IgD-negative memory B cell (primary cell): Measurements from ENCODE around the gene RFC2. TPM values are rescaled to one million over a fixed set of nuclear protein-coding genes. Genes with fewer than 3 reads are reported as not detected.
"Not testable (repeated sequence)": the region's sequence is repeated elsewhere in the genome, so short reads cannot be mapped to it uniquely, and the experiment has no call there.

Experiments used
- H3K27ac Mint-ChIP-seq, 3 donors: one replicate each; pipeline ENCODE4 v1.8.0; 2020 to 2022; ENCODE audit warnings: mild to moderate bottlenecking in 3 of 3, mixed read lengths in 3 of 3, moderate library complexity in 1 of 3
- H3K27me3 Mint-ChIP-seq: one replicate; pipeline ENCODE4 v1.8.0; 2021; ENCODE audit warnings: mixed read lengths
- H3K36me3 Mint-ChIP-seq: one replicate; pipeline ENCODE4 v1.8.0; 2020; ENCODE audit warnings: mild to moderate bottlenecking, mixed read lengths
- H3K4me1 Mint-ChIP-seq, 3 donors: one replicate each; pipeline ENCODE4 v1.8.0; 2020 to 2022; ENCODE audit warnings: mixed read lengths in 3 of 3, mild to moderate bottlenecking in 1 of 3
- H3K4me3 Mint-ChIP-seq, 4 donors: one replicate each; pipeline ENCODE4 v1.8.0; 2020 to 2022; ENCODE audit warnings: mild to moderate bottlenecking in 4 of 4, mixed read lengths in 4 of 4, moderate library complexity in 3 of 4
- H3K9me3 Mint-ChIP-seq, 3 donors: one replicate each; pipeline ENCODE4 v1.8.0; 2020 to 2021; ENCODE audit warnings: mixed read lengths in 3 of 3, mild to moderate bottlenecking in 1 of 3
- polyA plus RNA-seq: library from polyadenylated mRNA; unstranded; fragments of 300-500 nt; fragmentation: Illumina TruSeq; gene quantifications from one replicate; pipeline ENCODE4 v1.2.3, GENCODE V29; 2021

Gene RFC2
- polyA plus RNA-seq, 1 donor from 2014 or later, result 46.6 TPM

- Mint-ChIP-seq H3K27ac (no peak overlapping the region), H3K9me3 (no peaks in the 10 kb centered on the region), H3K4me3 (peak overlapping the region in 1 of 4 donors; percentile 14), H3K27me3 (no peaks in the 10 kb centered on the region), H3K4me1 (peaks cover 11 to 21% (median 16%) of the 10 kb centered on the region in 3 donors), H3K36me3 (no peaks in the 10 kb centered on the region)
Measured at GRCh38 chr7:74246497-74246896, 7.7 kb downstream of the RFC2 start.

DNA sequence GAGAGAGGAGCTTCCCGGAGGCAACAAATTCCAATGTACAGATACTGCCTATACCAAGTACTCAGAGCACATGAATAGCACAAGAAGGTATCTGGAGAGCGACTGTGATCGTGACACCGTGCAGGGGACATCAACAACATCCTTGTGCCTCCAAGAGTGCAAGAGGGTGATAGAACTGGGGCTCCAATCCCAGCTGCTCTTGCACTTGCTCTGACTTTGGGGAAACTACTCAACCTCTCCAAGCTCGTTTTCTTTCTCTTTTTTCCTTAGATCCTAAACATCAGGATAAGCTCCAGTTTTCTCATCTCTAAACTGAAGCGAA, 12.1 kb downstream of the RFC2 start:
- H3K4me3 Mint-ChIP-seq, result peak overlapping the region; percentile 11 to 91 (median 75)
- no peaks in the 10 kb centered on the region for H3K9me3 Mint-ChIP-seq
- peaks cover 11 to 25% (median 21%) of the 10 kb centered on the region in 3 donors for H3K4me1 Mint-ChIP-seq
- peak overlapping the region; percentile 4 to 94 (median 32) for H3K27ac Mint-ChIP-seq
- H3K27me3 Mint-ChIP-seq, result no peaks in the 10 kb centered on the region
- peaks cover 3% of the 10 kb centered on the region for H3K36me3 Mint-ChIP-seq

DNA sequence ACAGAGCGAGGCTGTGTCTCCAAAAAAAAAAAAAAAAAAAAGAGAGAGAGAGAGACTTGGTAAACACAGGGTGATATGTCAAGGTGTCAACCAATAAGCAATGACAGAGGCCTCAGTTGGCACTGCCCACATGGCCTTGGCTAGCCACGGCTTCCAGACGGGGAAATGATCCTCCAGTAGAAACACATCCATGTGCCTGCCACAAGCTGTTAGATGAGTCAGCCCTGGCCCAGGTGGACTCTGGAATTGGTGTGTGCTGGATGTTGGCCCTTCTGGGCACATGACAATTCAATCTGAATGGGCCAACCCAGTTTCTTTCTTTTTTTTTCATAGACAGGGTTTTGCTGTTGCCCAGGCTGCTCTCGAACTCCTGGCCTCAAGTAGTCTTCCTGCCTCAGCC, 13.7 kb downstream of the RFC2 start:
- Mint-ChIP-seq H3K27ac (peak overlapping the region in 1 of 3 donors; percentile 32), H3K4me3 (peak overlapping the region in 1 of 4 donors; percentile 65), H3K4me1 (peaks cover 11 to 28% (median 27%) of the 10 kb centered on the region in 3 donors), H3K9me3 (no peaks in the 10 kb centered on the region), H3K36me3 (peaks cover 3% of the 10 kb centered on the region), H3K27me3 (no peaks in the 10 kb centered on the region)

- peak overlapping the region in 1 of 4 donors; percentile 27 for H3K4me3 Mint-ChIP-seq
- H3K36me3 Mint-ChIP-seq, result peaks cover 11% of the 10 kb centered on the region
- peaks cover 14 to 23% (median 22%) of the 10 kb centered on the region in 3 donors for H3K4me1 Mint-ChIP-seq
- H3K27me3 Mint-ChIP-seq, result no peaks in the 10 kb centered on the region
- H3K9me3 Mint-ChIP-seq, result no peaks in the 10 kb centered on the region
- peak overlapping the region in 1 of 3 donors; percentile 56 for H3K27ac Mint-ChIP-seq
Measured at GRCh38 chr7:74236284-74236683, 17.9 kb downstream of the RFC2 start.

DNA sequence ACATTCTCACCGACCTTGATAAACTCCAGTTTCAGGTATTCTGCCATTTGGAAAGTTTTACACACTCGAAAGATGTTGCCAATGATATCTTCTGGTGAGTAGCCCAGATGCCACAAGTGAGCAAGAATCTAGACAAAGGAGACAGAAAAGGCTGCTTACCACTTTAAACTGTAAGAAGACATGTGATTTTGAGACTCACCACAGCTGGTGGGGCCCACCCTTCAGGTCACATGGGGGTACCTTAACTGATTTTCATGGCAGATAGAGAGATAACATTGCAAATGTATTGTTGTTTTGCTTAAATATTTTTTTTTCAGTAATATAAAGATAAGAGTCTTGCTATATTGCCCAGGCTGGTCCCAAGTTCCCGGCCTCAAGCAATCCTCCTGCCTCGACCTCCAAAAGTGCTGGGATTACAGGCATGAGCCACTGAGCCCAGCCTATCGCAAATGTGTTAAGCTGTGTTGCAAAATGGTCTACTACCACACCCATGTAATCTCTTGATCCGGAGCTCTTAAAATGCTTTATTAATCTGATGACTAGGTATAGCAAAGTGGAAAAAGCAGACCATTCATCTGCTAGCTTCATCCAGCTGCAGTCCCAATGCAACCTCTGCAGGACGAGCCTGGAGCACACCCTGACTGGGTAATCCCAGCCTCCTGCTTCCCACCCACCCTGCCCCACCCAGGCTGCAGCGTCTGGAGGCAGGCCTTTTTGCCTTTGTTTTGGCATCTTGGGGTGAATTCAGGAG, 18.5 kb downstream of the RFC2 start:
- Mint-ChIP-seq H3K4me3 (peak overlapping the region in 1 of 4 donors; percentile 45), H3K27ac (peak overlapping the region in 2 of 3 donors; percentile 46 to 77), H3K9me3 (no peaks in the 10 kb centered on the region), H3K27me3 (no peaks in the 10 kb centered on the region), H3K36me3 (peaks cover 12% of the 10 kb centered on the region), H3K4me1 (peaks cover 18 to 25% (median 24%) of the 10 kb centered on the region in 3 donors)

DNA sequence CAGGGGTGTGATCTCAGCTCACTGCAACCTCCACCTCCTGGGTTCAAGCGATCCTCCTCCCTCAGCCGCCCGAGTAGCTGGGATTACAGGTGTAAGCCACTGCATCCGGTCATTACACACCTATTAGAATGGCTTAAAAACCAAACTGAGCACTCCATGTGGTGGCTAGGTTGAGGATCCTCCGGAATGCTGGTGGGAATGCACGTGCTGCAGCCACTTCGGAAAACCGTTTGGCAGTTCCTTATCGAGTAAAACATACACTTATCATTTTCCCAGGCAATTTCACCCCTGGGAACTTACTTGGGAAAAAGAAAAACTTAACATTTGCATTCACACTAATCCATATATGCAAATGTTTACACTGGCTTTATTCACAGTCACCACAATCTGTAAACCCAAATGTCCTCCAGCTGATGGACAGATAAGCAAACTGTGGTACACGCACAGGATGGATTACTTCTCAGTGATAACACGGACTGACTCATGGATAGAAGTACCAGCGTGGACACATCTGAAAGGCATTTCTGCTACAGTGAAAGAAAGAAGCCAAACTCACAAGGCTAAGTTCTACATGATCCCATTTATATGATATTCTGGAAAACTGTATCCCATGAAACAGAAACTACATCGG, 20.4 kb downstream of the RFC2 start:
- Mint-ChIP-seq H3K27ac (peak overlapping the region in 2 of 3 donors; percentile 88 to 89), H3K4me3 (no peak overlapping the region), H3K4me1 (peaks cover 32 to 38% (median 33%) of the 10 kb centered on the region in 3 donors), H3K36me3 (peaks cover 8% of the 10 kb centered on the region), H3K27me3 (no peaks in the 10 kb centered on the region), H3K9me3 (no peaks in the 10 kb centered on the region)

DNA sequence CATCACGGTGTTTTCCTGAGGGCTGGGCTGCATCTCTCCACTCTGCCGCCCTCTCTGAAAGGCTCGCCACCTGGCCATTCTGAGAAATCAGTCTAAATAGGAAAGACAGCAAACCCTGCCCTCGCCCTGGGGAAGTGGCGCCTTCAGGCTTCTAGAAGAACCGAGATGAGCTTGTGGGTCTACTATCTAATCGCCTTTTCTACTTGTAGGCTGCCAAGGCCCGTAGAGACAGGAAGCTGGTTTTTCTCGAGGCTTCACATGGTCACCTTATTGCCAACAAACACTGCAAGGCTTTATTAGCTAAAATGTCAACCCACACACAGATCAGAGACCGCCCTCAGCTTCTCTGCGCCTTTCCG, 23.0 kb downstream of the RFC2 start:
- Mint-ChIP-seq H3K27me3 (no peaks in the 10 kb centered on the region), H3K4me3 (peak overlapping the region in 3 of 4 donors; percentile 51 to 75 (median 64)), H3K4me1 (peaks cover 38 to 40% (median 39%) of the 10 kb centered on the region in 3 donors), H3K9me3 (no peaks in the 10 kb centered on the region), H3K36me3 (peaks cover 8% of the 10 kb centered on the region), H3K27ac (peak overlapping the region; percentile 60 to 94 (median 92))

- Mint-ChIP-seq H3K4me1 (peaks cover 38 to 40% (median 39%) of the 10 kb centered on the region in 3 donors), H3K27ac (peak overlapping the region; percentile 60 to 94 (median 92)), H3K4me3 (peak overlapping the region in 3 of 4 donors; percentile 57 to 76 (median 64)), H3K36me3 (peaks cover 8% of the 10 kb centered on the region), H3K9me3 (no peaks in the 10 kb centered on the region), H3K27me3 (no peaks in the 10 kb centered on the region)
Measured at GRCh38 chr7:74230446-74231231, 23.6 kb downstream of the RFC2 start.

DNA sequence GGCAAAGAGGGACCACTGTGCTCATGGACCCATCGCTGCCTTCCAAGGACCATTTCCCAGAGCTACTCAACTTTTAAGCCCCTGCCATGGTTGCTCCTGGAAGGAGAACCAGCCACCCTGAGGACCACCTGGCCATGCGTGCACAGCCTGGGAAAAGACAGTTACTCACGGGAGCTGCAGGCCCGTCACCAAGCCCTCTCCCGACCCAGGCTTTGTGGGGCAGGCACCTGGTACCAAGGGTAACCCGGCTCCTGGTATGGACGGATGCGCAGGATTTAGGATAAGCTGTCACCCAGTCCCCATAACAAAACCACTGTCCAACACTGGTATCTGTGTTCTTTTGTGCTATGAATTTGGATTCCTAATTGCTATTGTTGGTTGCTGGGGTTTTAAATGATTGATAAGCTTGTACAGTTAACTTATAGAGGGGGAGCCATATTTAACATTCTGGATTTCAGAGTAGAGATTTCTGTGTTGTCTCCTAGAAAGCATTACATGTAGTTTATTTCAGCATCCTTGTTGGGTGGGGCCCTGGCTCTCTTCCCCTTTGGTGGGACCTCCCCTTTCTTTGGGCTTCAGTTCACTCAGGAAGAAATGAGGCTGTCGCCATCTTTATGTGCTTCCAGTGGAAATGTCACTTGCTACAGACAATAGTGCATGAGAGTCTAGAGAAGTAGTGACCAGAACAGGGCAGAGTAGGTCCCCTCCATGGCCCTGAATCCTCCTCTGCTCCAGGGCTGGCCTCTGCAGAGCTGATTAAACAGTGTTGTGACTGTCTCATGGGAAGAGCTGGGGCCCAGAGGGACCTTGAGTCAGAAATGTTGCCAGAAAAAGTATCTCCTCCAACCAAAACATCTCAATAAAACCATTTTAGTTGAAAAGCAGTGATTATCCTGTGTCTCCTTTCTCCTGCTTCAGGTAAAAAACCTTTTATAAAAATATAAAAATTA, 25.0 kb downstream of the RFC2 start:
- Mint-ChIP-seq H3K9me3 (no peaks in the 10 kb centered on the region), H3K27me3 (no peaks in the 10 kb centered on the region), H3K36me3 (peaks cover 3% of the 10 kb centered on the region), H3K27ac (peak overlapping the region; percentile 60 to 88 (median 83)), H3K4me3 (peak overlapping the region in 3 of 4 donors; percentile 41 to 80 (median 67)), H3K4me1 (peaks cover 31 to 35% (median 32%) of the 10 kb centered on the region in 3 donors)

DNA sequence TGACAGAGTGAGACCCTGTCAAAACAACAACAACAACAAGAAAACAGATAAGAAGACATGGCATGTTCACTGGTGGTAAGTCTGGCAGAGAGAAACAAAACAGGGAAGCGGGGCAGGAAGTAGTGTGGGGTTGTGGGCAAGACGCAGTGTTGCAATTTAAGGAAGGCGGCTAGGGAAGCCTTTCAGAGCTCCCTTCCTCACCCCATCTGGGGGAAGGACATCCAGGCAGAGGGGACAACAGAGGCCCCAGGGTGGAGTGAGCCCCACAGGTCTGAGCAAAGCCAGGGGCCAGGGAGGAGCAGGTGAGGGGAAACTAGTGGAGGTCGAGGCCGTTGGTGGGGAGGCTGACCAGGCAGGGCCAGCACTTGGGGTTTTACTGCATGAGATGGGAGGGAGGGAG, 27.6 kb downstream of the RFC2 start:
- H3K27ac Mint-ChIP-seq, result peak overlapping the region; percentile 41 to 88 (median 78)
- peaks cover 2% of the 10 kb centered on the region for H3K36me3 Mint-ChIP-seq
- no peaks in the 10 kb centered on the region for H3K27me3 Mint-ChIP-seq
- H3K4me3 Mint-ChIP-seq, result peak overlapping the region in 3 of 4 donors; percentile 6 to 56 (median 30)
- H3K9me3 Mint-ChIP-seq, result no peaks in the 10 kb centered on the region
- peaks cover 31 to 37% (median 34%) of the 10 kb centered on the region in 3 donors for H3K4me1 Mint-ChIP-seq

- Mint-ChIP-seq H3K4me3 (peak overlapping the region in 2 of 4 donors; percentile 9 to 47), H3K27me3 (no peaks in the 10 kb centered on the region), H3K9me3 (no peaks in the 10 kb centered on the region), H3K4me1 (peaks cover 23 to 28% (median 27%) of the 10 kb centered on the region in 3 donors), H3K36me3 (no peaks in the 10 kb centered on the region), H3K27ac (peak overlapping the region in 1 of 3 donors; percentile 19)
Measured at GRCh38 chr7:74225400-74225799, 28.8 kb downstream of the RFC2 start.

DNA sequence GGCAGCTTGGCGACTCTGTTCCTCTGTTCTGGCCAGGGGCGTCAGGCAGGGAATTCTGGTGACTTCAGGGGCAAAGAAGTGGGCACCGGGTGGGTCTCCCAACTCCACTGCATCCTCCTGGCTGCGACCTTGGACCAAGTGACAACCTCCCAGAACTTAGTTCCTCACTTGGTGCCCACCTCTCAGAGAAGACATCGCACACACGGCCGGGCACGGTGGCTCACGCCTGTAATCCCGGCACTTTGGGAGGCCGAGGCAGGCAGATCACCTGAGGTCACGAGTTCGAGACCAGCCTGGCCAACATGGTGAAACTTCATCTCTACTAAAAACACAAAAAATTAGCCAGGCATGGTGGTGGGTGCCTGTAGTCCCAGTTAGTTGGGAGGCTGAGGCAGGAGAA, 29.3 kb downstream of the RFC2 start:
- Mint-ChIP-seq H3K27ac (peak overlapping the region in 2 of 3 donors; percentile 23 to 57), H3K4me3 (peak overlapping the region in 1 of 4 donors; percentile 9), H3K4me1 (peaks cover 19 to 25% (median 24%) of the 10 kb centered on the region in 3 donors)
- not testable (repeated sequence) for H3K36me3 Mint-ChIP-seq, H3K27me3 Mint-ChIP-seq, H3K9me3 Mint-ChIP-seq

DNA sequence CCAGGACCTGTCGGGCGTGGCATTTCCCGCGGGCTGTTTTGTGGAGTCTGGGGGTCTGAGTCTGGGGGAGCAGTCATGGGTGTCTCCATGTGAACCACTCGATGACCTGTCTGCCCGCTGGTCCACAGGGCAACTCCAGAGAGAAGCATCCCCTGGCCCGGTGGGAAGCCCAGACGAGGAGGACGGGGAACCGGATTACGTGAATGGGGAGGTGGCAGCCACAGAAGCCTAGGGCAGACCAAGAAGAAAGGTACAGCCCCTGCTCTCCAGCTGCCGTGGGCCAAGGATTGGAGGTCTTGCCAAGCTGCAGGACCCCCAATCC, 29.7 kb downstream of the RFC2 start:
- Mint-ChIP-seq H3K9me3 (no peaks in the 10 kb centered on the region), H3K36me3 (no peaks in the 10 kb centered on the region), H3K4me3 (no peak overlapping the region), H3K4me1 (peaks cover 17 to 23% (median 22%) of the 10 kb centered on the region in 3 donors), H3K27me3 (no peaks in the 10 kb centered on the region), H3K27ac (peak overlapping the region in 1 of 3 donors; percentile 57)
